WTC11 (cell line): ENCODE results near the gene SREBF1. TPM values are rescaled to one million over a fixed set of nuclear protein-coding genes. Genes with fewer than 3 reads are reported as not detected.
A peak's percentile ranks its signal among the peaks of the same experiment; 100 is the strongest.

Experiments
- ATAC-seq: fragments of 200-7000 bp; cut with Tn5 transposase; 2 replicates; pipeline ENCODE4 v1.10.0; 2021; ENCODE audit warnings: mild to moderate bottlenecking, moderate library complexity
- CTCF ChIA-PET: fragments of 300-600 bp; sonication (Branson Sonifier 250); formaldehyde crosslinking; loops from one replicate; lab custom pipeline; 2021; ENCODE audit warnings: antibody characterized with exemption; lab: Charles Lee
- POLR2A ChIA-PET: fragments of 350-600 bp; sonication (Branson Sonifier 250); formaldehyde crosslinking; loops from one replicate; lab custom pipeline; 2021; ENCODE audit warnings: antibody characterized with exemption; lab: Charles Lee
- DNase-seq: peaks from one replicate; pipeline ENCODE4 v3.0.0; 2021; ENCODE audit warnings: low spot score
- H3K27ac Mint-ChIP-seq: 2 replicates; pipeline ENCODE4 v1.8.0; 2021; ENCODE audit warnings: mixed read lengths
- H3K27me3 Mint-ChIP-seq: 2 replicates; pipeline ENCODE4 v1.8.0; 2021; ENCODE audit warnings: low read depth, mild to moderate bottlenecking, moderate library complexity, mixed read lengths
- H3K36me3 Mint-ChIP-seq: 2 replicates; pipeline ENCODE4 v1.8.0; 2021; ENCODE audit warnings: mixed read lengths
- H3K4me1 Mint-ChIP-seq: 2 replicates; pipeline ENCODE4 v1.8.0; 2022; ENCODE audit warnings: mixed read lengths
- H3K4me3 Mint-ChIP-seq: 2 replicates; pipeline ENCODE4 v1.8.0; 2021; ENCODE audit warnings: mild to moderate bottlenecking, moderate library complexity, mixed read lengths
- H3K9me3 Mint-ChIP-seq: 2 replicates; pipeline ENCODE4 v1.8.0; 2021; ENCODE audit warnings: mixed read lengths
- ATF6 ChIP-seq: sonication (generic); formaldehyde crosslinking; IDR thresholded peaks from 2 replicates; pipeline ENCODE4 v1.8.1; 2023; ENCODE audit warnings: mild to moderate bottlenecking, missing genetic modification reagents
- CDX4 ChIP-seq: fragments of 250-450 bp; sonication (Bioruptor Pico); IDR thresholded peaks from 2 replicates; pipeline ENCODE4 v1.9.0; 2021; ENCODE audit warnings: moderate library complexity, mild to moderate bottlenecking, inconsistent platforms, borderline replicate concordance
- E2F4 ChIP-seq: sonication (generic); formaldehyde crosslinking; IDR thresholded peaks from 2 replicates; pipeline ENCODE4 v1.8.1; 2022; ENCODE audit warnings: low read depth, mild to moderate bottlenecking, moderate library complexity, missing genetic modification reagents, borderline replicate concordance
- EMX1 ChIP-seq: fragments of 250-450 bp; sonication (Bioruptor Pico); IDR thresholded peaks from 2 replicates; pipeline ENCODE4 v1.8.0; 2021; ENCODE audit warnings: mild to moderate bottlenecking
- ERG ChIP-seq: fragments of 250-450 bp; sonication (Bioruptor Pico); IDR thresholded peaks from 2 replicates; pipeline ENCODE4 v1.8.0; 2021; ENCODE audit warnings: mild to moderate bottlenecking
- HMGXB4 ChIP-seq: sonication (generic); formaldehyde crosslinking; IDR thresholded peaks from 2 replicates; pipeline ENCODE4 v1.8.1; 2023; ENCODE audit warnings: mild to moderate bottlenecking, moderate library complexity, missing genetic modification reagents
- MYBL2 ChIP-seq: sonication (generic); formaldehyde crosslinking; IDR thresholded peaks from 2 replicates; pipeline ENCODE4 v1.8.1; 2023; ENCODE audit warnings: mild to moderate bottlenecking, moderate library complexity, missing genetic modification reagents
- NR2C2 ChIP-seq: sonication (generic); formaldehyde crosslinking; IDR thresholded peaks from 2 replicates; pipeline ENCODE4 v1.8.0; 2022; ENCODE audit warnings: mild to moderate bottlenecking, missing genetic modification reagents
- TCF7 ChIP-seq: sonication (generic); formaldehyde crosslinking; IDR thresholded peaks from 2 replicates; pipeline ENCODE4 v1.8.0; 2022; ENCODE audit warnings: mild to moderate bottlenecking, low read depth, missing genetic modification reagents, moderate library complexity
- ZNF232 ChIP-seq: sonication (generic); formaldehyde crosslinking; IDR thresholded peaks from 2 replicates; pipeline ENCODE4 v1.8.0; 2022; ENCODE audit warnings: mild to moderate bottlenecking, missing genetic modification reagents
- ZNF281 ChIP-seq: sonication (generic); formaldehyde crosslinking; IDR thresholded peaks from 2 replicates; pipeline ENCODE4 v1.8.0; 2023; ENCODE audit warnings: mild to moderate bottlenecking, missing genetic modification reagents
- ZNF512 ChIP-seq: sonication (generic); formaldehyde crosslinking; IDR thresholded peaks from 2 replicates; pipeline ENCODE4 v1.8.1; 2022; ENCODE audit warnings: missing genetic modification reagents, borderline replicate concordance
- total RNA-seq: library from RNA; stranded (reverse); gene quantifications from 3 replicates; pipeline ENCODE4 v1.2.3, GENCODE V29; 2021

The SREBF1 gene
- total RNA-seq, 1 experiment from 2014 or later = 93.7 TPM

GRCh38 chr17:17868641-17869522 is 32.1 kb upstream of the SREBF1 start:
- Mint-ChIP-seq H3K9me3 (no peaks in the 10 kb centered on the region), H3K27ac (peak overlapping the region; percentile 71)
- ChIA-PET CTCF (interaction anchor here (0.6 to 4.5 kb wide), 12 partner anchors 8 to 226 kb away, joined by 3 to 36 read pairs (median 4); no protein-coding TSS in a partner anchor), POLR2A (interaction anchor here (0.6 to 1.1 kb wide), 3 partner anchors 8 to 48 kb away, joined by 3 to 4 read pairs (median 3); no protein-coding TSS in a partner anchor)
- no peak for TF ChIP-seq ZNF281
- TF ChIP-seq, all 79 proteins: peak for 0
- DNase-seq (no peak), ATAC-seq (peak; percentile 80)
- Mint-ChIP-seq H3K27me3 (peaks cover 16% of the 10 kb centered on the region), H3K4me1 (peaks cover 54% of the 10 kb centered on the region), H3K4me3 (peak overlapping the region; percentile 41), H3K36me3 (no peaks in the 10 kb centered on the region)

- Mint-ChIP-seq H3K4me1 (peaks cover 47% of the 10 kb centered on the region), H3K27ac (no peak overlapping the region), H3K4me3 (no peak overlapping the region), H3K27me3 (peaks cover 16% of the 10 kb centered on the region)
- CTCF ChIA-PET = interaction anchor here (0.7 to 4.5 kb wide), 5 partner anchors 22 to 92 kb away, joined by 3 to 36 read pairs (median 17); partner anchors contain the start of gene SREBF1
- POLR2A ChIA-PET = no interaction called here
- TF ChIP-seq NR2C2 (CRISPR knock-in tag) (no peak), EMX1 (CRISPR knock-in tag) (no peak)
- TF ChIP-seq, all 79 proteins: peak for 0
- no peaks in the 10 kb centered on the region for H3K9me3 Mint-ChIP-seq
- H3K36me3 Mint-ChIP-seq = no peaks in the 10 kb centered on the region
- DNase-seq (no peak), ATAC-seq (no peak)
Observed at GRCh38 chr17:17866897-17867296, 30.1 kb upstream of the SREBF1 start.

- Mint-ChIP-seq H3K9me3 (no peaks in the 10 kb centered on the region), H3K4me1 (peaks cover 47% of the 10 kb centered on the region), H3K27me3 (peaks cover 16% of the 10 kb centered on the region), H3K4me3 (no peak overlapping the region), H3K27ac (no peak overlapping the region), H3K36me3 (no peaks in the 10 kb centered on the region)
- ChIA-PET POLR2A (no interaction called here), CTCF (interaction anchor here (1.2 to 3.9 kb wide), 3 partner anchors 53 to 92 kb away, joined by 3 to 22 read pairs (median 17); no protein-coding TSS in a partner anchor)
- DNase-seq (no peak), ATAC-seq (no peak)
- TF ChIP-seq TCF7 (CRISPR knock-in tag) (no peak), ATF6 (CRISPR knock-in tag) (no peak), HMGXB4 (no peak), ERG (CRISPR knock-in tag) (no peak), E2F4 (CRISPR knock-in tag) (no peak), ZNF512 (CRISPR knock-in tag) (no peak), ZNF232 (CRISPR knock-in tag) (no peak), CDX4 (no peak), MYBL2 (CRISPR knock-in tag) (no peak)
- TF ChIP-seq, all 79 proteins: peak for 0
Observed at GRCh38 chr17:17866425-17866824, 29.6 kb upstream of the SREBF1 start.
